Gastroesophageal sphincter (tissue), 3 donors: ENCODE data around the gene CPT2.

Source experiments
- CTCF ChIP-seq, 4 experiments: fragments of 200-600 bp in 2 of 4; fragments of 450-650 bp in 2 of 4; sonication (generic) in 1 of 4; IDR thresholded peaks; one replicate each; pipeline ENCODE4 v1.5.1; 2017 to 2019; ENCODE audit warnings: antibody characterized with exemption in 4 of 4, mild to moderate bottlenecking in 2 of 4, moderate library complexity in 2 of 4
- POLR2A ChIP-seq, 2 donors: fragments of 450-650 bp; IDR thresholded peaks; one replicate each; pipeline ENCODE4 v1.6.1; 2017; ENCODE audit warnings: antibody characterized with exemption in 2 of 2, mild to moderate bottlenecking in 2 of 2, moderate library complexity in 1 of 2
- POLR2AphosphoS5 ChIP-seq: sonication (generic); formaldehyde crosslinking; IDR thresholded peaks from one replicate; pipeline ENCODE4 v1.6.1; 2017; ENCODE audit warnings: antibody characterized with exemption

GRCh38 chr1:53238197-53239155 is 41.9 kb downstream of the CPT2 start, which contains the start of gene MAGOH:
- TF ChIP-seq CTCF (IDR thresholded peaks at IDR 0.05) (no peak), POLR2A (IDR thresholded peaks at IDR 0.05) (peak; percentile 66 to 71), POLR2AphosphoS5 (peak; percentile 93)
